B cell (primary cell): Measurements from ENCODE around the gene RLBP1.

Source experiments
- EZH2 ChIP-seq: IDR thresholded peaks from 2 replicates; pipeline ENCODE4 v1.6.1; 2012; ENCODE audit warnings: borderline replicate concordance, low read depth, mild to moderate bottlenecking, moderate library complexity, low read length; ENCODE audit not compliant: insufficient read depth, poor library complexity, severe bottlenecking
- TF ChIP-seq, protein P1 (sequence below): fragments of 200-600 bp; IDR thresholded peaks from one replicate; pipeline ENCODE4 v1.8.0; 2022; ENCODE audit warnings: antibody characterized with exemption, mild to moderate bottlenecking

- TF ChIP-seq EZH2 = no peak
- TF ChIP-seq, protein P1, sequence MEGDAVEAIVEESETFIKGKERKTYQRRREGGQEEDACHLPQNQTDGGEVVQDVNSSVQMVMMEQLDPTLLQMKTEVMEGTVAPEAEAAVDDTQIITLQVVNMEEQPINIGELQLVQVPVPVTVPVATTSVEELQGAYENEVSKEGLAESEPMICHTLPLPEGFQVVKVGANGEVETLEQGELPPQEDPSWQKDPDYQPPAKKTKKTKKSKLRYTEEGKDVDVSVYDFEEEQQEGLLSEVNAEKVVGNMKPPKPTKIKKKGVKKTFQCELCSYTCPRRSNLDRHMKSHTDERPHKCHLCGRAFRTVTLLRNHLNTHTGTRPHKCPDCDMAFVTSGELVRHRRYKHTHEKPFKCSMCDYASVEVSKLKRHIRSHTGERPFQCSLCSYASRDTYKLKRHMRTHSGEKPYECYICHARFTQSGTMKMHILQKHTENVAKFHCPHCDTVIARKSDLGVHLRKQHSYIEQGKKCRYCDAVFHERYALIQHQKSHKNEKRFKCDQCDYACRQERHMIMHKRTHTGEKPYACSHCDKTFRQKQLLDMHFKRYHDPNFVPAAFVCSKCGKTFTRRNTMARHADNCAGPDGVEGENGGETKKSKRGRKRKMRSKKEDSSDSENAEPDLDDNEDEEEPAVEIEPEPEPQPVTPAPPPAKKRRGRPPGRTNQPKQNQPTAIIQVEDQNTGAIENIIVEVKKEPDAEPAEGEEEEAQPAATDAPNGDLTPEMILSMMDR = no peak
These were observed 26.8 kb downstream of the RLBP1 start for GRCh38 chr15:89194608-89195007.
